Activated T-helper 1 cell treated with Interleukin-2 at 50 U/mL for 16 hours (primary cell): Measurements from ENCODE around the gene VILL.
A peak's percentile ranks its signal among the peaks of the same experiment; 100 is the strongest.

Experiments used
- DNase-seq: peaks from one replicate; pipeline ENCODE4 v3.0.0-alpha.2; 2020; ENCODE audit warnings: low read depth

The VILL gene

DNA sequence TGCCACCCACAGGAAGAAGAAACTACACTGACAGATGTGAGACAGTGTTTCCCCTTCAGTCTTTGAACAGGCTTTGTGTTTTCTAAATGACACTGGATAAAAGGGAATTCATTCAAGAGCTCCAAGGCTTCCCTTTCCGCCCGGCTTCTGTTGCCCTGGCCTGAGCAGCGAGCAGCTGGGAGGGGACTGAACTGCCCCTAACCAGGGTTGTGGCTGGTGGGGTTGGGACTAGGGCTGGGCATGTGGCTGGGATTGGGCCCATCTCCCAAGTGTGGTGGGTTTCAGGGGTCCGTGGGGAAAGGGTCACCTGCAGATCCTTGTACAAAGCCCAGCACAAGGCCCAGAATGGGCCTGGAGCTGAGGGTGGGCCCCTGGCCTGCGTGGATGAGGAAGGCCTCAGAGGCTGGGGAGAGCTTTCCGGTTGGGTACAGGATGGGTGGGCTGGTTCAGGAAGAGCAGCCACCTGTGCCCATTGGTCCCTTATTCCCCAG, 10.4 kb downstream of the VILL start:
- no peak for DNase-seq

DNA sequence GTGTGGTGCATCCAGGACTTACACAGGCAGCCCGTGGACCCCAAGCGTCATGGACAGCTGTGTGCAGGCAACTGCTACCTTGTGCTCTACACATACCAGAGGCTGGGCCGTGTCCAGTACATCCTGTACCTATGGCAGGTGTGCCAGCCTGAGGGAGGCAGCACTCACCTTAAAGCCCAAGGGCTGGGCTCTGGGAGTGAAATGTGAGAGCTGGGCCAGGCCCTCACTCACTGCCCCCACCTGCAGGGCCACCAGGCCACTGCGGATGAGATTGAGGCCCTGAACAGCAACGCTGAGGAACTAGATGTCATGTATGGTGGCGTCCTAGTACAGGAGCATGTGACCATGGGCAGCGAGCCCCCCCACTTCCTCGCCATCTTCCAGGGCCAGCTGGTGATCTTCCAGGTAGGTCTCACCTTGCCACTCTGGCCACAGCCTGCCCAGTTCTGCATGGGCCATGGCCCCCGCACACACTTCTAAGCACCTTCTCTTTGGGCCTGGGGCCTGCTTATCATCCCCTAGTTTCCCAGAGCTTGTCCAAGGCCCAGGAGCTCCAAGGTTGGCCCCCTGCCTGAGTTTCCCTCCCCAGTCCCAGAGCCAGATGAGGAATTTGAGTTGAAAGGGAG, 11.0 kb downstream of the VILL start:
- DNase-seq: no peak

DNA sequence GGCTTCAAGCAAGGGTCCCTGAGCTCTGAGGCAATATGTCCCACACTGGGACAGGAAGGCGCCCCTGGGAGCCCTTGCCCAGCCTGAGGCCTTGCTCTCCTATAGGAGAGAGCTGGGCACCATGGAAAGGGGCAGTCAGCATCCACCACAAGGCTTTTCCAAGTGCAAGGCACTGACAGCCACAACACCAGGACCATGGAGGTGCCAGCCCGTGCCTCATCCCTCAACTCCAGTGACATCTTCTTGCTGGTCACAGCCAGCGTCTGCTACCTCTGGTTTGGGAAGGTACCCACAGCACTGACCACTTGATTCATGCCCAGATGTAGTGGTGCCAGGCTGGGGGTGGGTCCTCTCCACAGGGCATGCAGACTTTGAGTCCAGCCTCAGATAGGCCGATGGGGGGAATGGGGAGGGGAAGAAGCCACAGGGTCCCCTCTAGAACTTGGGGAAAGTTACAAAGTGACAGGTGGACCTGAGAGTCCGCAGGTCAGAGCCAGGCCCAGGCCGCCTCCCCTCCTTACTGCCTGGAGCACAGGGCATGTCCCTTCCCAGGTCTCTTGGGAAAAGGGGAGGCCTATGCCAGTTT, 11.8 kb downstream of the VILL start:
- DNase-seq: no peak

DNA sequence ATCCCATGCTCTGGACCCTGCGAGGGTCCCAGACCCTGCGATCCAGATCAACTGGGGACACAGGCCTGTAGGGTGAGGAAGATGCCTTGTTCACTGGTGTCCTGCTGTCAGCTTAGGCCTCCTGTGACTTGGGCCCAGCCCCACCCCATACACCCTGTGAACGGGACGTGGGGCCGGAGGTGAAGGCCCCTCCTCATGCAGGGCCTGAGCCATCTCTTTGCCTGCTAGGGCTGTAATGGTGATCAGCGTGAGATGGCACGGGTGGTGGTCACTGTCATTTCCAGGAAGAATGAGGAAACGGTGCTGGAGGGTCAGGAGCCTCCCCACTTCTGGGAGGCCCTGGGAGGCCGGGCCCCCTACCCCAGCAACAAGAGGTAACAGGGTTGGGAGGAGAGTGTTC, 12.4 kb downstream of the VILL start:
- DNase-seq: no peak

DNA sequence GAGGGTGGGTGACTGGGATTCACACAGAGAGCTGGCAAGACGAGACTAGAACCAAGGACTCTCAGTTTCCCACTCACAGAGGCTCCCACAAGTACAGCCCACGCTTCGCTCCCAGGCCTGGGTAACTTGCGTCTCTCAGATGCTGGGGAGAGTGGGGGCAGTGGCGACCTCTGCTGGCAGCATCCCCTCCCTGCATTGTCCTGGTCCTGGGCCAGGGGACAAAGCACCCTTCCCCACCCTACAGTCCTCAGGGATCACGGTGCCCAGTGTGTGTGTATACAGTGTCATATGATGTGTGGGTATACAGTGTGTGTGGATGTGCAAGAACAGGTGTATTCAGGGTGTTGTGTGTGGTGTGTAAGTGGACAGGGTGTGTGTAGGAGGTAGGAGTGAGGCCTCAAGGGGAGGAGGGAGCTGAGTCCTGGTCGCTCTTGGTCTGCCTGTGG, 12.8 kb downstream of the VILL start:
- peak; percentile 45 for DNase-seq

DNA sequence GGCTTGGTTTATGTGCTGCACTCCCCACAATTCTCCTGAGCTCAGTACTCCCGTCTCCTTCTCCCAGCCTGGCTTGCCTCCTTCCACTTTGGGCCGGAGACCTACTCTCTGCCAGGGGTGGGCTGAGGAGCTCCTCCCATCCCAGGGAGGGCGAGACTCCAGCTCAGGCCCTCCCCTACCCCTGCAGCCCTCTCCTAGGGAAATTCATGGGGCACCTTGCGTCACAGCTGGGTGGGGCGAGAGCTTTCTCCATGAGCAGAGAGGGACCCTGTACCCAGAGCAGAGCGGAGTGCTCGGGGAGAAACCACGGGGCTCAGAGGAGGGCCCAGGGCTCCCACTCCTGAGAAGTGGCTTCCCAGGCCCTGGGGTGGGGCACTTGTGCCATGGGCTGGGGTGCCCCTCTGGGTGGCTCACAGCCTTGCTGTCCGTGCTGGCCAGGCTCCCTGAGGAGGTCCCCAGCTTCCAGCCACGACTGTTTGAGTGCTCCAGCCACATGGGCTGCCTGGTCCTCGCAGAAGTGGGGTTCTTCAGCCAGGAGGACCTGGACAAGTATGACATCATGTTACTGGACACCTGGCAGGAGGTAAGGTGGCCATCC, 13.3 kb downstream of the VILL start:
- DNase-seq: no peak

DNA sequence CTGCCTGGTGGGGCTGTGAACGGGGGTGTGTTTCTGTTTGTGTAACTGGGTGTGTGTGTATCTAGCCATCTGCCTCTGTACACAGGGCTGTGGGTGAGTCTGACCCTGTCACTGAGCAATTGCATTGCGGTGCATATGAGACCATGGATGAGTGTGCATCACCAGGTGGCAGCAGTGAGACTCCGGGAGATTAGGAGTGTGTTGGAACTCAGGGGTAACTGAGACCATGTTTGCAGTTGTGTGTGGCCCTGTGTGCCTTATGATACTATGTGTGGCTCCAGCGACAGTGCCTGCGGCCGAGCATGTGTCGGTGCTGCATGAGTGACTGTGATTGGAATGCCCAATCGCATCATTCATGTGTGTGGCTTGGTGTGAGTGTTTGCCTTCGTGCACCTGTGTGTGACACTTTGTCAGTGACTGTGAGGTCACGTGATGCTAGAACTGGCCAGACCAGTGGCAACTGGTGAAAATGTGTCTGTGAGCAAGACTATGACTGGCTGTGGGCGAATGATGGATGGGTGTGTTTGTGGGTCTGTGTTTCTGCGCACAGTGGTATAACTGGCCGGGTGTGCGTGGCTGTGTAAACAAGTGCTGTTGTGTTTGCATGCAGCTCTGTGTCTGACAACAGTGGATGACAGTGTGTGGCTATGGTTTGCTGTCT, 14.0 kb downstream of the VILL start:
- peak; percentile 27 for DNase-seq

DNA sequence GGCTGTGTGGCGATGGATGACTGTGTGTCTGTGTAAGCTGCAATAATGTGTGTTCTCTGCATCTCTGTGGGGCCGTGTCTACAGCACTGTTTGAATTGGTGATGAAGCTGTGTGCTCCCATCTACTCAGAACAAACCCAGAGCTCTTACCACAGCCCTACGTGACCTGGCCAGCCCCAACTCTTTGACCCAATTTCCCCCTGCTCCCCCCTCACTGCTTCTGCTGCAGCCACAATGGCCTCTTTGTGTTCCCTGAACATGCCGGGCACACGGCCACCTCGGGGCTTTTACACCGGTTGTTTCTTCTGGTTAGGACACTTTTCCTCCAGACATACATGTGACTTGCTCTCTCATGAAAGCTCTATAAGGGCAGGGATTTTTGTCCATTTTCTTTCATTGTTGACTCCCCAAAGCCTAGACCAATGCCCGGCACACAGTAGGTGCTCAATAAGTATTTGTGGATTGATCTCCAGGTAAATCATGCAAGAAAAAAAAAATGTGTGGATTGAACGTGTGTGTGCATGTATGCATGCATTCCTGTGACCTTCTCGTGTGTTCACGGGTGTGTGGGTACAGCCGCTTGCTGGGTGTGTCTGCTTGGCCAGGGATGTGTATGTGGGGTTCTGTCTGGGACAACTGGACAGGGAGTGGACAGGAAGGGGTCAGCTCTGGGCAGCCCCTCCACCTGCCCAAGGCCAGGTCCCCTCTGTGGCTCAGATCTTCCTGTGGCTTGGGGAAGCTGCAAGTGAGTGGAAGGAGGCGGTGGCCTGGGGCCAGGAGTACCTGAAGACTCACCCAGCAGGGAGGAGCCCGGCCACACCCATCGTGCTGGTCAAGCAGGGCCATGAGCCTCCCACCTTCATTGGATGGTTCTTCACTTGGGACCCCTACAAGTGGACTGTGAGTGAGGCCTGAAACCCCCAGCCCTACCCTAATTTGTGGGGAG, 14.8 kb downstream of the VILL start:
- DNase-seq: no peak

DNA sequence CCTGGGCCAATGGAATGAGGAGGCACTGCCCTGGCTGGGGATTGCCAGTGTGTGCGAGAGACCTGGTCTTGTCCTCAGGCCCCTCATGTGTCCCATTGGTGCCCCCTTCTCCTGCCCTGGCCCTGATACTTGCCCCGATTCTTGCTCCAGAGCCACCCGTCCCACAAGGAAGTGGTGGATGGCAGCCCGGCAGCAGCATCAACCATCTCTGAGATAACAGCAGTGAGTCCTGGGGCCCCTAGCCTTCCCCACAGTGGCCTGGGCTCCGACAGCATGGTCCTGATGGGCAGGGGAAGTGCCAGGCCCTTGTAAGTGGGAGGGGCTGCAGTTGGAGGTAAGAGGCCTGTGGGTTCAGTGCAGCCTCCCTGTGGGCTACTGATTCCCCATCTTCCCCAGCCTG, 15.4 kb downstream of the VILL start:
- no peak for DNase-seq

DNA sequence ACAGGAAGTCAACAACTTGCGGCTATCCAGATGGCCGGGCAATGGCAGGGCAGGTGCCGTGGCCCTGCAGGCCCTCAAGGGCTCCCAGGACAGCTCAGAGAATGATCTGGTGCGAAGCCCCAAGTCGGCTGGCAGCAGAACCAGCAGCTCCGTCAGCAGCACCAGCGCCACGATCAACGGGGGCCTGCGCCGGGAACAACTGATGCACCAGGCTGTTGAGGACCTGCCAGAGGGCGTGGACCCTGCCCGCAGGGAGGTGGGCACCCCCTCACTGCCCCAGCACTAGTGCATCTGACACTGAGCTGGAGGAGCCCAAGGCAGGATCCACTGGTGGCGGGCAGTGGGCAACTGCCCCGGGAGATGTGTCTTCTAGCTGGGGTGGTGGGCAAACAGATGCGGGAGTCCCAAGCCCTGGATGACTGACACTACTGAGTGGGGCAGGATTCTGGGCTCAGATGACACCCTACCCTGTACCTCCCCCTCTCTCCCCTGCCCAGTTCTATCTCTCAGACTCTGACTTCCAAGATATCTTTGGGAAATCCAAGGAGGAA, 15.9 kb downstream of the VILL start:
- no peak for DNase-seq

DNA sequence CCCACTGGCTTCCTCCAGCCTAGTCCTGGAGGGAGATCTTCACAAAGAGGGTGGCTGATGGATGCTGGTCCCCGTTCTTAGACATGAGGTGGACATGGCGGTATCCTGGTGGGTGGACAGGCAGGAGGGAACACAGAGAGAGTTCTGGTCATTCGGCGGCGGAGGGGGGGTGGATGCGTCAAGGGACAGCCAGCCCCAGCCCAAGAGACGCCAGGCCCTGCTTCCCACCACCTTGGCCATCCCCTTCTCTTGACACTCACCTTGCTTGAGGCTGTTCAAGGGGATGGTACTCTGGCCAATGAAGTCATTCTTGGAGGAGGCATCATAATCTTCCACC, 17.1 kb downstream of the VILL start:
- DNase-seq: no peak

DNA sequence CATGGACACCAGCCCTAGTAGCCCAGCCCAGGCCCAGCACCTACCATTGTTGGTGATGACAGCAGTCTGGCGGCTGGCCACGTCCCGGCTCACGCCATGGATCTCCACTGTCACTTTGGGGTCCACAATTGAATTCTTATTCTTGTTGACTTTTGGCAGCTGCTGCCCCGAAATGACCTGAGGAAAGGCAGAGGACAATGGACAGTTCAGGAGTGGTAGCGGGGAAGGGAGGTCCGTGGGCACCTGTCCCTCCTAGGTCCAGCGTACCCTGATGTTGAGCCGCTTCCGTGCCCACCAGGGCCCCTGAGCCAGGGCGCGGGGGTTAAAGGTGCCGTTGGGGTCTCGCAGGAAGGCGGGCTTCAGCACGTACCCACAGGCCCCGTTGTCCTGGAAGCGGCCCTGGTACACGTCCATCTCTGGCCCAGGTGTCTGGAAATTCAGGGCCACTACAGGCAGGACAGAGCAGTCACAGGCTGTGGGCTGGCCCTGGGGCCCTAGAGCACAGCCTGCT, 17.7 kb downstream of the VILL start:
- no peak for DNase-seq

DNA sequence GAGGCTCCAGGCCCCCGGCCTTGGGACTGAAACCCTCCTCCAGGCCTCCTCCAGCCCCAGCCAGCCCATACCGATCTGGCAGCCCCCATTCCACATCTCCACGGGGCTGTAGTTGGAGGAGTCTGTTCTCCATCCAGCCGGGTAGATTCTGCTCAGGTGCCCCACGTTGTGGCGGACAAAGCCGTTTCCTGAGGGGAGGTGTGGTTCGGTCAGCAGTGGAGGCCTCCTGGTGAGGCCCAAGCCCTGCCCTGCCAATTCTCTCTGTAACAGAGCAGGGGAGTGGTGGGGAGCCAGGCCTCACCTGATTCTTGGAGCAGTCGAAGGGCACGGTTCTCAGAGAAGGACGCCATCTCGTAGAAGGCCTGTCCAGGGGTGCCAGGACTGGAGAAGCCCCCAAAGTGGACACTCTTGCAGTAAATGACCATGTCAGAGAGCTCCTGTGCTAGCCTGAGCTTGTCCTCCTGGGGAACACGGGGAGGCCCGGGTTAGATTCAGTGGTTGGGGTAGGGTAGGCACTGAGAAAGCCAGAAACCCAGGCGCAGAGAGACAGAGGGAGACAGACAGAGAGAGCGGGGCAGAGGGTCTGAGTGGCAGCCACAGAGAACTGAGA, 18.5 kb downstream of the VILL start:
- no peak for DNase-seq

DNA sequence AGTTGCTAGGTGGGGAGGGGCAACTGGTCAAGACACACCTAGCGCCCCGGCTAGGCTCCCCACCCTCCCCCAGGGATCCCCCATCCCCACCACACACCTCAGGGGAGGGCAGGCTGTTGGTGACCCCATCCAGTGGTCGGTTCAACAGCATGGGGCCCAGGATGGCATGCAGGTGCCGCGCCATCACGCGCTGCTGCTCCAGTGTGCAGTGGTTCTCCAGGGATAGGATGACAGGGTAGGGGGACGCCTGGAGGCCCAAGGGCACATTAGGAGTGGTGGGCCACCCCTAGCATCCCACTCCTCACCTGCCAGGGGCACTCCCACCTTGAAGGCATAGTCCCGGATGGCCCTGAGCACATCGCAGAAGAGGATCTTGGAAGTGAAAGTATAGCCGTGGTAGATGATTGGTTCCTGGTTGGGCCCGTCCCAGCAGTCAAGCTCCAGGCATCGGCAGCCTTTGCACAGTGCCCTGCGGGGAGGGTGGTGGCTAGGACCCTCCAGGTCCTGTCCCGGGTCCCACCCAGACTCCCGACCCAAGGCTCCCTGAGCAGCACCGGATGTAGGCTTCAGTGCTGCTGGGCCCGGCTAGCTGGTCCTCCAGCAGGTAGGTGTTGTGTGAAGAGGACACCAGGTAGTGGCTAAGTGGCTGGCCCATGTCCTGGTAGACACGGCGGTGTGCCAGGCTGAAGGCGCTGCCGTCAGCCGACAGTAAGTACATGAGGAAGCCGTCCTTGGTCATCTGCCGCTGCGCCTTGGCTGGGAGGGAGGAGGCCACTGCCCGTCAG, 19.4 kb downstream of the VILL start:
- DNase-seq: no peak

DNA sequence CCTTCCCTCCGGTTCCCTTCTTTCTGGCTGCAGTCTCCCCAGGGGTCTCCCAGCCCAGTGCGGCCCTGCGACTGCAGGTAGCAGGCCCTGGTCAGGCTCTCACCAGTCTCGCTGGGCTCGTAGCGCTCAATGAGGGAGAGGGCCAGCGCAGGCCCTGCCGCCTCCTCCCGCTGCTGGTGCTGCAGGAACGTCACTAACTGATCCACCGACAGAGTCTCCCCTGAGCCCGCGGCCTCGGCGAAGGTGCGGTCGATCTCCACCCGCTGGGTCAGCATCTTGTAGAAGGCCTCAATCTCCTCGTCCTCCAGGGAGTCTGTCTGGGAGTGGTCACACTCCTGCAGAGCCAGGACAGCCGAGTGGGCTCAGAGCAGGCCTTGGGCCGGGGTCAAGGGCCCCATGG, 20.5 kb downstream of the VILL start:
- DNase-seq: no peak

DNA sequence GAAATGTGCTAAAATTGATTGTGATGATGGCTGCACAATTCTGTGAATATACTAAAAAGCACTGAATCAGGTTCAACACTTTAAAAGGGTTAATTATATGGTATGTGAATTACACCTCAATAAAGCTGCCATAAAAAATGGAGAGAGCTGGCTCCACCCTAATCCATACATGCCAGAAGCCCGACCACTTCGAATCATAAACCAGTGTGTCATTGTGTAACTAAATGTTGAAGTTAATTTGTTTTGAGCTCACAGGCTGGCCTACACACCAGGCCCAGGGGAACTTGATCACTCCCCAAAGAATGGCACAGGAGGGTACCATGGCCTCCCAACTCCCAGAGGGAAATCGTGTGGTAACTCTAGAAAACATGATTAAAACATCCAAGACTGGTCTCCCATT, 24.9 kb downstream of the VILL start:
- no peak for DNase-seq

DNA sequence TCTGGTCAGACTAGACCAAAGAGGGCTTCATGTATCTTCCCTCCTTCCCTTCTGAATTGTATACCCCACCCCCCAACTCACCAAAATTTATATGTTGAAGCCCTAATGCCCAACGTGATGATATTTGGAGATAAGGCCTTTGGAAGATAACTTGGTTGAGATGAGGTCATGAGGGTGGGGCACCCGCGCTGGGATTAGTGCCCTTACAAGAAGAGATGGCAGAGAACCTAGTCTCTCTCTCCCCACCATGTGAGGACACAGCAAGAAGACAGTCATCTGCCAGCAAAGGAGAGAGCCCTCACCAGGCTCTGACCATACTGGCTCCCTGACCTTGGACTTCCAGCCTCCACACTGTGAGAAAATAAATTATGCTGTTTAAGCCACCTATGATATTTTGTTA, 25.4 kb downstream of the VILL start:
- no peak for DNase-seq

DNA sequence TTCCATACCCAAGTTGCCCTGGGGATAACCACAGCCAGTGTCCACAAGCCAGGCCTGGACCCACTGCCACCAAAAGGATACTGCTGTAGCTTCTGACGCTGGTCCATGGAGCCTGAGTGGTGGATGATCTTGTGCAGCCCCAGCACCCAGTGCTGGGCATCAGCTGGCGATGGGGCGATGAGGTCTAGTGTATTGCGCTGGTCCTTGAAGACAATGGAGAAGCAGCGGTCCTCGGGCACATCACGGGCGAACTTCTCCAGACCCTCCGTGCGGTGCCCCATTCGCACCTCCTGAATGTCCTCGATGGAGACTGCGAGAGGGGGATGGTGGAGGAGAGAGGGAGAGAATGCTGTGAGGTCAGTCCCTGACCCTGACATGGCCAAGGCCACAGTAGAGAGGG, 25.8 kb downstream of the VILL start:
- DNase-seq: no peak

DNA sequence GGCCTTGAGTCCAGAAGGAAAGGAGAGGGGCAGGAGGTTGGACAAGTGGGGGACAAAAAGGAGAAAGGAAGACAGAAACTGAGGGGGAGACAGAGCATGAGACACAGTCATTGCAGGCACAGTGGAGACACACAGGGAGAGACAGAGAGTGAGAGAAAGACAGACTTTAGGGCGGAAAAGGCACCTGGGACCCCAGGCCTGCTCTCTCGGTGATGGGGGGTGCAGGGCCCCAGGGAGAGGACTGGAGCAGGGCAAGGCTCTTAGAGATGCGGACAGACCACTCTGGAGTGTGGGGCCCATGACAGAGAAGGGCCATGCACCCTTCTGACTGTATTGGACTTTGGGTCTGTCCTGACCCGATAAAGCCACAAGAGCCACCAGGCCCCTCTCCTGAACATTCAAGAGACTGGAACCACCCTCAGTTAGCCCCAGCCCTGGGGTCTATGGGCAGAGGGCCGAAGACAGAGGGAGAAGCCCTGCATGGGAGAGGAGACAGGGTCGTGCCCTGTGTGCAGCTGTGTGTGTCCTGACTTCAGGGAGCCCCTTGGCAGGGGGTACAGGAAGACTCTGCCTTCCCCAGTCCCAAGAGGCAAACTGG, 26.4 kb downstream of the VILL start:
- no peak for DNase-seq
